Prostate gland (tissue), 2 donors: Measurements from ENCODE around the gene NEDD4L.

Source experiments
- POLR2AphosphoS5 ChIP-seq: sonication (generic); formaldehyde crosslinking; IDR thresholded peaks from one replicate; pipeline ENCODE4 v1.6.1; 2017; ENCODE audit warnings: antibody characterized with exemption
- TF ChIP-seq, protein P1 (sequence below), 4 experiments: fragments of 200-600 bp in 2 of 4; fragments of 450-650 bp in 2 of 4; sonication (generic) in 2 of 4; IDR thresholded peaks; 1 replicate in 3 of 4; 2 replicates in 1 of 4; pipeline ENCODE4 v1.5.1; 2016 to 2019; ENCODE audit warnings: antibody characterized with exemption in 4 of 4, mild to moderate bottlenecking in 2 of 4, moderate library complexity in 2 of 4

DNA sequence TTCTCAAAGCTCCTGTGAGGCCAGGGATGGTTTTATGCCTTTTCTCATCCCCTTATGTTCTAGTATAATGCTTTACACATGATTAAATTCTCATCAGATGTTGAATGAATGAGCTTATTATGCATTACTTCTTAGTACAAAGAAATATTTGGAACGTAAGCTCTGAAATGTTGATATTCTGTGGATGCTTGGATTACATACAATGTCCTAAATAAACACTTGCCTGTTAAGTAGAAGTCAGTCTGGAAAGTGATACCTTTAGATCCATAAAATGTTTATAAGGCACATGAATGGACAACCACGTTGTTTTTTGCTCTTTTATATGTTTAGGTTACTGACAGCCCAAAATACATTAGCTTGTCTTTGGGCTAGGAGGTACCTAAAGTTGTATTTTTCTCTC is 248.6 kb downstream of the NEDD4L start:
- TF ChIP-seq, protein P1, sequence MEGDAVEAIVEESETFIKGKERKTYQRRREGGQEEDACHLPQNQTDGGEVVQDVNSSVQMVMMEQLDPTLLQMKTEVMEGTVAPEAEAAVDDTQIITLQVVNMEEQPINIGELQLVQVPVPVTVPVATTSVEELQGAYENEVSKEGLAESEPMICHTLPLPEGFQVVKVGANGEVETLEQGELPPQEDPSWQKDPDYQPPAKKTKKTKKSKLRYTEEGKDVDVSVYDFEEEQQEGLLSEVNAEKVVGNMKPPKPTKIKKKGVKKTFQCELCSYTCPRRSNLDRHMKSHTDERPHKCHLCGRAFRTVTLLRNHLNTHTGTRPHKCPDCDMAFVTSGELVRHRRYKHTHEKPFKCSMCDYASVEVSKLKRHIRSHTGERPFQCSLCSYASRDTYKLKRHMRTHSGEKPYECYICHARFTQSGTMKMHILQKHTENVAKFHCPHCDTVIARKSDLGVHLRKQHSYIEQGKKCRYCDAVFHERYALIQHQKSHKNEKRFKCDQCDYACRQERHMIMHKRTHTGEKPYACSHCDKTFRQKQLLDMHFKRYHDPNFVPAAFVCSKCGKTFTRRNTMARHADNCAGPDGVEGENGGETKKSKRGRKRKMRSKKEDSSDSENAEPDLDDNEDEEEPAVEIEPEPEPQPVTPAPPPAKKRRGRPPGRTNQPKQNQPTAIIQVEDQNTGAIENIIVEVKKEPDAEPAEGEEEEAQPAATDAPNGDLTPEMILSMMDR (IDR thresholded peaks at IDR 0.05) = no peak
- TF ChIP-seq POLR2AphosphoS5 = peak; percentile 29
